Activated naive CD4-positive, alpha-beta T cell treated with anti-CD3 and anti-CD28 coated beads, Interleukin-2, amount 50 U/mL, for 16 hours (primary cell): ENCODE measurements around the gene CD24.
A peak's percentile ranks its signal among the peaks of the same experiment; 100 is the strongest.

Experiments used
- DNase-seq: peaks from one replicate; pipeline ENCODE4 v3.0.0-alpha.2; 2020

Gene CD24

GRCh38 chr6:106966671-106967640 is 7.6 kb downstream of the CD24 start:
- no peak for DNase-seq

GRCh38 chr6:106966229-106966628 is 8.3 kb downstream of the CD24 start:
- DNase-seq, result no peak

DNA sequence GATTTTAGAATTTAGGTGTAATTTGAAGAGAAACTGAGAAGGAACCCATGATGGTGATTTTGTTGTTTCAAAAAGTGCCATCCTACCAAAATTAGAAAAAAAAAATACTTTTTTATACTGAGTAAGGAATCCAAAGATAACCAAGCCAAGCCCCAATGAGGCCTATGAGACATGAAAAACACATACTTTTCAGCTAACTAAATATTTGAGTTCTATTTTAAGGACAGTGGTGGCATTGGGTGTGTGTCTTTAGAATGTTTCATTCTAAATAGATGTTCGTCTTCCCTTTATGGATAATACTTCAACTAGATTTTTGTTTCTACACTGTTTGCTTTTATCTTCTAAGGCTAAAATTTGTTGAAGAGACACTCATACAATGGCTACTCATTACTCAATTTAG is 9.6 kb downstream of the CD24 start:
- DNase-seq, result no peak

DNA sequence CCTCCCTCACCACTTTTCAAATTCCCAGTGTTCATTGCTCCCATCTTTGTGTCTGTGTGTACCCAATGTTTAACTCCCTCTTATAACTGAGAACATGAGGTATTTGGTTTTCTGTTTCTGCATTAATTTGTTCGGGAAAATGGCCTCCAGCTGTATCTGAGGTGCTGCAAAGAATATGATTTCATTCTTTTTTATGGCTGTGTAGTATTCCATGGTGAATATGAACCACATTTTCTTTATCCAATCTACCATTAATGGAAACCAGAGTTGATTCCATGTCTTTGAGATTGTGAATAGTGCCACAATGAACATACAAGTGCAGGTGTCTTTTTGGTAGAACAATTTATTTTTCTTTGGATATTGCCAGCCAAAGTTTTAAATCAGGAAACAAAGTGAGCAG is 10.4 kb downstream of the CD24 start:
- DNase-seq, result no peak

DNA sequence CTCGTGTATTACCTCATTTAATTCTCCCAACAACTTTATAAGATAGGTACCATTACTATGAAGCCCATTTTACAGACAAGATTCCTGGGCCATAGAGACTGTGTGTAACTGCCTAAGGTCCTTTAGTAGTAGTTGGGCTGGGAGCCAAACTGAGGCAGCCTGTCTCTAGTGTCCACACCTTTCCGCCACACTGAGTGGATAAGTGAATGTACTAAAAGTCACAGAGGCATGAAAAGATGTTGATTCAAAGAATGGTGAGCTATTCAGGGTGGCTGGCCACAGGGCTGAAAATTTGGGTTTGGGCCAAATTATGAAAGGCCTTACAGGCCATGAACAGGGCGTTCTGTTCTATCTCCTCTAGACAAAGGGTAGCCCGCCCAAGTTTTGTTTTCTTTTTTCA is 11.0 kb downstream of the CD24 start:
- DNase-seq, result no peak

- DNase-seq, result no peak
These were observed 12.7 kb downstream of the CD24 start for GRCh38 chr6:106961801-106962200.

DNA sequence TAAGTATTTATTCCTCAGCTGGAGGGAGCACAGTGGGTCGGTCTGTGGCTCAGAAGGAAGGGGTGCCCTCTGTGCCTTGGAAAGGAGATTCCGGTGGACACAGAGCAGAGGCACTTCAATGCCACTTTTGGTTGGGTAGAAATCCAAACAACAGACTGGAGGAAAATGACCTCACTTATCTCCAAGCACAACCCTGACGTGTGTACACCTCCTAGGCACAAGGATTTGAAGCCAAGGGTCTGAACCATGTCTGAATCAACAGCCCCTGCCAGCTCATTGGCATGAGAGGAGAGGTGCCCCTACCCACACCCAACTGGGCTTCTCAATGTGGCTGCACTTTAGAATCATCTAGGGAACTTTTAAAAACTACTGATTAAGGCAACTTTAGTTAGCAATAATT is 13.4 kb downstream of the CD24 start:
- no peak for DNase-seq

DNA sequence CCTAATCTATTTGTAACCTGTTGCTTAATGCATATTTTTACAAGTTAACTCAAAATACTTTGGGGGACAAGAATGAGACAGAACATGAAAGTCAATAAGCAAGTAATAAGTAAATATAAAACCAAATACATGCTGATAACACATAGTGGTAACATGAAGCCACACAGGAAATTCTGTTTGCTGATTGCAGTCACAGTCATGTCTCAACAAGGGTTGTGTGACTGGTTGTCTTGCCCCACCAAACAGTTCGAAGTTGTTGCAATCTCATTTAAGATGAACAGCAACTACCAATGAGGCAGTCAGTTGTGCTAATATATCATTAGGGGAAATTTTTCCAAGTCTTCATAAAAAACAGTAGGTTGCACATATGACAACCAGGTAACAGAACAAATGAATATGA is 14.5 kb downstream of the CD24 start:
- DNase-seq, result no peak

GRCh38 chr6:106939848-106940247 is 34.7 kb downstream of the CD24 start:
- no peak for DNase-seq

DNA sequence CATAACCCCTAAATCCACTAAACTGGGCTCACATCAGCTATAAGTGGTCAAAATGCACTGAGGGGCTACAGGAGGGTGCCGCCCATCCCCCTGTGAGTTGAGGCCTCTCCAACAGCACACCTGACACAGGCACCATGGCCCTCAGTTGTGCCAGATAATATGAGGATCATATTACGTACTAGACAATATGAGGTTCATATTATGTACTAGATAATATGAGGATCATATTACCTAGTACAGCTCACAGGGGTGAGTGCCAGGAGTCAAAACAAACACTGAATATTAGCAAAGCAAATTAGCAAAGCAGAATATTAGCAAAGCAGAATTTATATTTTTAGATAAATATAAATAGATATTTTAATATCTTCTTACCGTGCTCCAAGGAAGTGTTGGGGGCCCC is 35.3 kb downstream of the CD24 start:
- no peak for DNase-seq

- DNase-seq, result peak; percentile 21
These were observed 46.8 kb downstream of the CD24 start for GRCh38 chr6:106927531-106928398.

DNA sequence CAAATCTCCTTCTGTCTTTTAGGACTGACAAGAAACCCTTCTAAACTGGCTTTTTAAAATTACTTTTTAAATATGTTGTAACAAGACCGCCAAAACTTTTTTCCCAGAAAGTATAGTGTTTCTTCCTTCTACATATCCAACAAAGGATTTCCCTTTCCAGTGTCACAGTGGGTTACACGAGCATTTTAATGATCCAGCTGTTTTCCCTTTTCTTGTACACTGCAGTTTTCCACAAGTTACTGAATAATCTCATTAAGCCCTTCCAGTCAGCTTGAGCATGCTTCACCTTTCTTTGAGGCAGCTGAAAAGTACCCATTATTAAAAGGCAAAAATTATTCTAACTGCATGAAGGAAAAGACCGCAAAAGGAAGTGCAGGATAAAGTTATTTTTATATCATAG is 48.6 kb downstream of the CD24 start:
- no peak for DNase-seq

DNA sequence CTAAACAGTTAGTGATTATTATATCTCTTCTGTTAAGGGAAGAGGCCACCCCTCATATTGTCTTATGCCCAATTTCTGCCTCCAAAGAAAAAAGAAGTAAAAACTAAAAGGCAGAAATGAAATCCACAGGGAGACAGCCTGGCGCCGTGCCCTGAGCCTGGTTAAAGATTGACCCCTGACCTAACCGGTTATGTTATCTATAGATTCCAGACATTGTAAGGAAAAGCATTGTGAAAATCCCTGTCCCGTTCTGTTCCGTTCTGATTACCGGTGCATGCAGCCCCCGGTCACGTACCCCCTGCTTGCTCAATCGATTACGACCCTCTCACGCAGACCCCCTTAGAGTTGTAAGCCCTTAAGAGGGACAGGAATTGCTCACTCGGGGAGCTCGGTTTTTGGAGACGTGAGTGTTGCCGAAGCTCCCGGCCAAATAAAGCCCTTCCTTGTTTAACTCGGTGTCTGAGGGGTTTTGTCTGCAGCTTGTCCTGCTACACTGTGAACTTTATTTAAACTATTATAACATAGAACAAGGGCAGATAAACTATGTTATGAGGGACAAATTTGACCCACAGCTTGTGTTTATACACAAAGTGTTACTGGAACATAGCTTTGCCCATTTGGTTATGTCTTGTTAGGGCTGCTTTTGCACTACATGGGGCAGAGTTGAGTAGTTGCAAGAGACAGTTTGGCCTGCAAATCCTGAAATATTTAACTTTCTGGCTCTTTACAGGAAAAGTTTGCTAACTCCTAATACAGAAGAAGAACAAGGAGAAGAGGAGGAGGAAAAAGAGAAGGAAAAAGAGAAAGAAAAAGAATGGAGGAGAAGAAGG is 49.6 kb downstream of the CD24 start:
- no peak for DNase-seq

- no peak for DNase-seq
These were observed 51.9 kb downstream of the CD24 start for GRCh38 chr6:106922626-106923025.
